GM12878 (cell line): ENCODE data around the gene RBM45.

ENCODE experiments used
- CEBPB ChIP-seq, 2 experiments: fragments of 150-350 bp in 1 of 2; IDR thresholded peaks; 2 replicates each; pipeline ENCODE4 v1.6.1; 2012 to 2014; ENCODE audit warnings: low read depth in 2 of 2, low read length in 2 of 2, borderline replicate concordance in 1 of 2, inconsistent platforms in 1 of 2
- EZH2 ChIP-seq: IDR thresholded peaks from 2 replicates; pipeline ENCODE4 v1.6.1; 2012; ENCODE audit warnings: low read depth, mild to moderate bottlenecking, control low read depth, inconsistent platforms, low read length, borderline replicate concordance; ENCODE audit not compliant: control insufficient read depth
- MTA3 ChIP-seq: IDR thresholded peaks from 2 replicates; pipeline ENCODE4 v1.6.1; 2012; ENCODE audit warnings: low read length, inconsistent platforms, borderline replicate concordance
- NFIC ChIP-seq: IDR thresholded peaks from 2 replicates; pipeline ENCODE4 v1.6.1; 2012; ENCODE audit warnings: low read depth, mild to moderate bottlenecking, inconsistent platforms, low read length, moderate library complexity
- POLR2A ChIP-seq: IDR thresholded peaks from 2 replicates; pipeline ENCODE4 v1.6.1; 2011; ENCODE audit warnings: low read depth, mild to moderate bottlenecking, low read length
- POLR2AphosphoS5 ChIP-seq: IDR thresholded peaks from 2 replicates; pipeline ENCODE4 v1.6.1; 2011; ENCODE audit warnings: mild to moderate bottlenecking, low read length, inconsistent platforms
- RCOR1 ChIP-seq: conservative IDR thresholded peaks from 2 replicates; pipeline ENCODE4 v1.6.1; 2012; ENCODE audit warnings: low read depth, low read length, improper control_type of control experiment
- SMC3 ChIP-seq: IDR thresholded peaks from 2 replicates; pipeline ENCODE4 v1.6.1; 2011; ENCODE audit warnings: low read length, improper control_type of control experiment, borderline replicate concordance
- SUPT20H ChIP-seq: IDR thresholded peaks from 2 replicates; pipeline ENCODE4 v1.6.1; 2011; ENCODE audit warnings: low read depth, mild to moderate bottlenecking, low read length, moderate library complexity, borderline replicate concordance; ENCODE audit not compliant: control insufficient read depth
- TAF1 ChIP-seq: IDR thresholded peaks from 2 replicates; pipeline ENCODE4 v1.6.1; 2011; ENCODE audit warnings: mild to moderate bottlenecking, low read depth, low read length, borderline replicate concordance
- TF ChIP-seq, protein P1 (sequence below): IDR thresholded peaks from 2 replicates; pipeline ENCODE4 v1.6.1; 2012; ENCODE audit warnings: low read depth, low read length, improper control_type of control experiment
- TF ChIP-seq, protein P2 (sequence below): IDR thresholded peaks from 2 replicates; pipeline ENCODE4 v1.6.1; 2011; ENCODE audit warnings: low read depth, low read length, improper control_type of control experiment, borderline replicate concordance

DNA sequence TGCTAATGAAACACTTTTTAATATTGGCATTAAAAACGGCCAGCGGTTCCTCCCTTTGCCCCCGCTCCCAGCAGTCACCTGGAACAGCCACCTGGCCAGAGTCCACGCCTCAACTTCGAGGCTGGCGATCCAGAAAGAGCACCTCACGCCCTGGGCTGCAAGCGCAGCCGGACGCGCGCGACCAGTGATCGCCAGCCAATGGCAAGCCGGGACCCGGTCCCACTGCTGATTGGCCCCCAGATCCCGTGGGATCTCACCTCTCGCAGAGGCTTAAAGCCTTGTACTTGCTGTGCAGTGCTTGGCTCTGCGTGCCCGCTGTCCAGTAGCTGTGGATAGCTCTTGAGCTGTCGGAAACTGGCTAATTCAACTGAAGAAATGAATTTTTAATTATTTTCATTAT lies 4.1 kb upstream of the RBM45 start:
- TF ChIP-seq SMC3 = no peak
- TF ChIP-seq, protein P1, sequence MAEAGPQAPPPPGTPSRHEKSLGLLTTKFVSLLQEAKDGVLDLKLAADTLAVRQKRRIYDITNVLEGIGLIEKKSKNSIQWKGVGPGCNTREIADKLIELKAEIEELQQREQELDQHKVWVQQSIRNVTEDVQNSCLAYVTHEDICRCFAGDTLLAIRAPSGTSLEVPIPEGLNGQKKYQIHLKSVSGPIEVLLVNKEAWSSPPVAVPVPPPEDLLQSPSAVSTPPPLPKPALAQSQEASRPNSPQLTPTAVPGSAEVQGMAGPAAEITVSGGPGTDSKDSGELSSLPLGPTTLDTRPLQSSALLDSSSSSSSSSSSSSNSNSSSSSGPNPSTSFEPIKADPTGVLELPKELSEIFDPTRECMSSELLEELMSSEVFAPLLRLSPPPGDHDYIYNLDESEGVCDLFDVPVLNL = no peak
- no peak for TF ChIP-seq RCOR1
- TF ChIP-seq, protein P2, sequence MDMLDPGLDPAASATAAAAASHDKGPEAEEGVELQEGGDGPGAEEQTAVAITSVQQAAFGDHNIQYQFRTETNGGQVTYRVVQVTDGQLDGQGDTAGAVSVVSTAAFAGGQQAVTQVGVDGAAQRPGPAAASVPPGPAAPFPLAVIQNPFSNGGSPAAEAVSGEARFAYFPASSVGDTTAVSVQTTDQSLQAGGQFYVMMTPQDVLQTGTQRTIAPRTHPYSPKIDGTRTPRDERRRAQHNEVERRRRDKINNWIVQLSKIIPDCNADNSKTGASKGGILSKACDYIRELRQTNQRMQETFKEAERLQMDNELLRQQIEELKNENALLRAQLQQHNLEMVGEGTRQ = no peak
- TF ChIP-seq MTA3 = no peak
- no peak for TF ChIP-seq POLR2AphosphoS5
- no peak for TF ChIP-seq CEBPB (IDR thresholded peaks at IDR 0.05; ENCODE audit: borderline replicate concordance in 1 of 2, low read depth in 2 of 2, low read length in 2 of 2)
- no peak for TF ChIP-seq POLR2A
- no peak for TF ChIP-seq NFIC
- no peak for TF ChIP-seq EZH2
- TF ChIP-seq TAF1 = no peak
- TF ChIP-seq SUPT20H = no peak
